ENCODE data around the gene SPATA45.
"Not testable (repeated sequence)": the region's sequence is repeated elsewhere in the genome, so short reads cannot be mapped to it uniquely, and the experiment has no call there.

SPATA45 gene

GRCh38 chr1:212847549-212847948, at the start of gene SPATA45:
SPATA45 (minus strand) TSS chr1:212847649; CDS start chr1:212836149, 11,500 bp downstream.
- no peak for DNase-seq (ENCODE audit: low read depth in 2 of 2, low spot score in 1 of 2)

DNA sequence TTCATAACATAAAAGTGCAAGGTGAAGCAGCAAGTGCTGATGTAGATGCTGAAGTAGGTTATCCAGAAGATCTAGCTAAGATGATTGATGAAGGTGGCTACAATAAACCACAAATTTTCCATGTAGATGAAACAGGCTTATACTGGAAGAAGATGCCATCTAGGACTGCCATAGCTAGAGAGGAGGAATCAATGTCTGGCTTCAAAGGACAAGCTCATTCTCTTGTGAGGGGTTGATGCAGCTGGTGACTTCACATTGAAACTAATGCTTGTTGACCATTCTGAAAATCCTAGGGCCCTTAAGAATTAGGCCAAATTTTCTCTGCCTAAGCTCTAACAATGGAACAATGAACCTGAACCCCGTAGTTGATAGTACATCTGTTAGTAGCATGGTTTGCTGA, 44.7 kb upstream of the SPATA45 start:
- DNase-seq (ENCODE audit: low read depth in 2 of 2, low spot score in 1 of 2) = no peak

- no peak for DNase-seq (ENCODE audit: low read depth in 2 of 2, low spot score in 1 of 2)
These were observed 37.1 kb upstream of the SPATA45 start for GRCh38 chr1:212884592-212884991.

GRCh38 chr1:212879947-212880690, 32.7 kb upstream of the SPATA45 start:
- no peak for DNase-seq (ENCODE audit: low read depth in 2 of 2, low spot score in 1 of 2)

DNA sequence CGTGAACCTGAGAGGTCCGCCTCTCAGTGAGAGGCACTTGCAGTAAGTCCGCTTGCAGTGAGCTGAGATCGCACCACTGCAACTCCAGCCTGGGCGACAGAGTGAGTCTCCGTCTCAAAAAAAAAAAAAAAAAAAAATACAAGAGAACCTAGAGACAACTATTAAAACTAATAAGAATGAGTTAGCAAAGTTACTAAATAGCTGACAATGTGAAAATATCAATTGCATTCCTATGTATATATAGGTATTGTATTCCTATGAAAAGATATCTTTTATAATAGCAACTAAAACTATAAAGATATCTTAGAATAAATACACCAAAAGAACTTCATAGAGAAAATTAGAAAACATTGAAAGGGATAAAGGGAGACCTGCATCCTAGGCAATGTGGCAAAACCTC, 31.0 kb upstream of the SPATA45 start:
- DNase-seq (ENCODE audit: low read depth in 2 of 2, low spot score in 1 of 2) = no peak

DNA sequence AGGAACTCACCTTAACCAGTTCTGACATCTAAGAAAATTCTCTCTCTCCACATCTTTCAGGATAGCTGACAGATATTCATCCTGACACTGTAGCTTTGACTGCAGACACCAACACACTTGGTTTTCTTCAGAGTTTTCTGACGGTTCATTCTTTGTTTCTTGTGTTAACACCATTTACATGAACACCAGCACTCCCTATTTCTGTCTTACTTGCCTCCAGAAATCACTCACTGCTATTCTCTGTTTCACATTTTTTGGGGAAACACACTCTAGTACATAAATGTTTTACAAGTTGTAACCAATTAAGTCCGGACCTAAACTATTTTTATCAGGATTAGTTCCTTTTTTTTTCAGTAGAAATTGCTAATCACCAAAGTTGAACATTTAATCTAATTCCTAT, 26.1 kb upstream of the SPATA45 start:
- no peak for DNase-seq (ENCODE audit: low read depth in 2 of 2, low spot score in 1 of 2)

GRCh38 chr1:212871976-212872375, 24.5 kb upstream of the SPATA45 start:
- no peak for DNase-seq (ENCODE audit: low read depth in 2 of 2, low spot score in 1 of 2)

DNA sequence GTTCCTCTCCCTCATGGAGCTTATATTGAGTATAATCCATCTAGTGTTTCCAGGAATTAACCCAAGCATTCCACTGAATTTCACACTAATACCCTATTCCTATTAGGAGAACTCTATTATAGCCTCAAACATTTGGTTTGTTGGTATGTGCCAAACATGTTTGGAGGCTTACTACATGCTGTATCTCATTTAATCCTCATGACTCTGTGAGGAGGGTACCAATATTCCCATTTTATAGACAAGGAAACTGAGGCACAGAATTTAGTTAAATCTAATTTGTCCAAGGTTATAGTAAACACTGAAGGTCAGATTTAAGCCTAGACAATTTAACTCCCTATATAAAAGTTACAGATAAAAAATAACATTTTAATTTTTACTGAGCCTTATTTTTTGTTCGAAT, 19.7 kb upstream of the SPATA45 start:
- no peak for DNase-seq (ENCODE audit: low read depth in 2 of 2, low spot score in 1 of 2)

- no peak for DNase-seq (ENCODE audit: low read depth in 2 of 2, low spot score in 1 of 2)
These were observed 16.8 kb upstream of the SPATA45 start for GRCh38 chr1:212864201-212864600.

DNA sequence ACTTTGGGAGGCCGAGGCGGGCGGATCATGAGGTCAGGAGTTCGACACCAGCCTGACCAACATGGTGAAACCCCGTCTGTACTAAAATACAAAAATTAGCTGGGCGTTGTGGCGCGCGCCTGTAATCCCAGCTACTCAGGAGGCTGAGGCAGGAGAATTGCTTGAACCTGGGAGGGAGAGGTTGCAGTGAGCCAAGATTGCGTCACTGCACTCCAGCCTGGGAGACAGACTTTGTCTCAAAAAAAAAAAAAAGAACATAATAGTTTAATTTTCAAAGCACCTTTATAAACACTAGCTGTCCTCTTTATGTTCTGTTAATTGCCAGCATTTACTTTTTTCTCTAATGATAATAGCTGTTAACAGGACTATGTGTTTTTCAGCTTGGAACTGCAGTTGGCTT, 15.9 kb upstream of the SPATA45 start:
- not testable (repeated sequence) for DNase-seq (ENCODE audit: low read depth in 2 of 2, low spot score in 1 of 2)

- DNase-seq (ENCODE audit: low read depth in 2 of 2, low spot score in 1 of 2) = no peak
These were observed 14.8 kb upstream of the SPATA45 start for GRCh38 chr1:212862111-212862690.

- DNase-seq (ENCODE audit: low read depth in 2 of 2, low spot score in 1 of 2) = no peak
These were observed 13.5 kb upstream of the SPATA45 start for GRCh38 chr1:212860713-212861581.

- peak in 1 of 2 donors; percentile 1 for DNase-seq (ENCODE audit: low read depth in 2 of 2, low spot score in 1 of 2)
These were observed 11.2 kb upstream of the SPATA45 start for GRCh38 chr1:212858461-212859265.

- peak; percentile 75 to 78 for DNase-seq (ENCODE audit: low read depth in 2 of 2, low spot score in 1 of 2)
These were observed 10.6 kb upstream of the SPATA45 start, which contains the start of gene FLVCR1 for GRCh38 chr1:212857992-212858460. FLVCR1 (plus strand) TSS chr1:212858275; CDS start chr1:212858453, 178 bp downstream.

- DNase-seq (ENCODE audit: low read depth in 2 of 2, low spot score in 1 of 2) = no peak
These were observed 9.3 kb upstream of the SPATA45 start for GRCh38 chr1:212856755-212857154.

- DNase-seq (ENCODE audit: low read depth in 2 of 2, low spot score in 1 of 2) = no peak
These were observed 6.2 kb upstream of the SPATA45 start for GRCh38 chr1:212853658-212854057.

DNA sequence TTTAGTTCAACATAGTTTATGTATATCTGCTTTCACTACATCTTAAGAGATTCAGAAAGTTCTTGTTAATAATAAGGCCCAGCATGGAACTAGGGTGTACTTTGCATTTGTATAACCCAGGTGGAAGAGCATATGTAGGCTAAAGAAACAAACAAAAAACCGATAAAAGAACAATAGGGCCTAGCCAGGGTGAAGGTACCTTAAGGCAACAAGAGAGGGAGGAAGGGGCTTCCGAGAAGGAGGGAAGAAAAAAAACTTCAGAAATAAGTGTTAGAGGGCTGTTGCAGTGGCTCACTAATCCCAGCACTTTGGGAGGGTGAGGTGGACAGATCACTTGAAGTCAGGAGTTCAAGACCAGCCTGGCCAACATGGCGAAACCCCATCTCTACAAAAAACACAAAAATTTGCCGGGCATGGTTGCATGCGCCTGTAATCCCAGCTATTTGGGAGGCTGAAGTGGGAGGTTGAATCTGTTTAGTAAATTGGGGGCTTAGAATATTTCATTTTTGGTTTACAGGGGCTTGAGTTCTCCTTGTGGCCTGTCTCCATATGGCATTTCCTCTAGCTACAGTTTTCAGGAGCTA, 4.7 kb upstream of the SPATA45 start:
- no peak for DNase-seq (ENCODE audit: low read depth in 2 of 2, low spot score in 1 of 2)

DNA sequence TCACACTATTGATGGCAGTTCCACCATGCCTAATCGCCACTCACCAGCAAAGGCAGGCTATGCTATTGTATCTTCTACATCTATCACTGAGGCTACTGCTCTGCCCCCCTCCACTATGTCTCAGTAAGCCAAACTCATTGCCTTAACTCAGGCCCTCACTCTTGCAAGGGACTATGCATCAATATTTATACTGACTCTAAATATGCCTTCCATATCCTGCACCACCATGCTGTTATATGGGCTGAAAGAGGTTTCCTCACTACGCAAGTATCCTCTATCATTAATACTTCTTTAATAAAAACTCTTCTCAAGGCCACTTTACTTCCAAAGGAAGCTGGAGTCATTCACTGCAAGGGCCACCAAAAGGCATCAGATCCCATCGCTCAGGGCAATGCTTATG, 2.9 kb downstream of the SPATA45 start:
- DNase-seq (ENCODE audit: low read depth in 2 of 2, low spot score in 1 of 2) = not testable (repeated sequence)

DNA sequence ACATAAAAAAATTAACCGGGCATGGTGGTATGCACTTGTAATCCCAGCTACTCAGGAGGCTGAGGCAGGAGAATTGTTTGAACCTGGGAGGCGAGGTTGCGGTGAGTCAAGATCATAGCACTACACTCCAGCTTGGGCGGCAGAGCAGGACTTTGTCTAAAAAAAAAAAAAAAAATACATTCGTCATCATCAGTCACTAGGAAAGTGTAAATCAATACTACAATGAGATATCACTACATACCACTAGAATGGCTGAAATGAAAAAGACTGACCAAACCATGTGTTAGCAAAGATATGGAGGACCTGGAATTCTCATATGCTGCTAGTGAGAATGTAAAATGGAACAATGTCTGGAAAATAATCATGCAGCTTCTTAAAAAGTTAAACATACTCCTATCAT, 9.3 kb downstream of the SPATA45 start:
- no peak for DNase-seq (ENCODE audit: low read depth in 2 of 2, low spot score in 1 of 2)
